Umbilical cord (tissue), 2 donors: ENCODE results near the gene HSPH1. TPM values are rescaled to one million over a fixed set of nuclear protein-coding genes. Genes with fewer than 3 reads are reported as not detected.
"Not testable (repeated sequence)": the region's sequence is repeated elsewhere in the genome, so short reads cannot be mapped to it uniquely, and the experiment has no call there.

ENCODE experiments used
- DNase-seq: peaks from one replicate; pipeline ENCODE4 v3.0.0-alpha.2; 2015; ENCODE audit warnings: low spot score
- total RNA-seq: library from RNA; depleted of rRNA; stranded (reverse); fragments of >200 nt; gene quantifications from one replicate; pipeline ENCODE4 v1.2.3, GENCODE V29; 2014; ENCODE audit warnings: low replicate concordance; ENCODE audit not compliant: insufficient read depth

Gene HSPH1
- total RNA-seq, 1 donor from 2014 or later, result 13.2 TPM

- no peak for DNase-seq
These were observed 30.2 kb downstream of the HSPH1 start for GRCh38 chr13:31131470-31131961.

GRCh38 chr13:31129419-31129818, 32.3 kb downstream of the HSPH1 start:
- DNase-seq, result no peak

- DNase-seq, result no peak
These were observed 37.5 kb downstream of the HSPH1 start for GRCh38 chr13:31124204-31124603.

GRCh38 chr13:31122544-31123260, 39.0 kb downstream of the HSPH1 start:
- no peak for DNase-seq

- DNase-seq, result no peak
These were observed 39.6 kb downstream of the HSPH1 start for GRCh38 chr13:31122143-31122542.

- DNase-seq, result peak; percentile 2
These were observed 40.1 kb downstream of the HSPH1 start for GRCh38 chr13:31121379-31122140.

GRCh38 chr13:31119966-31120700, 41.6 kb downstream of the HSPH1 start:
- no peak for DNase-seq

- DNase-seq, result no peak
These were observed 42.2 kb downstream of the HSPH1 start for GRCh38 chr13:31119526-31119925.

GRCh38 chr13:31116224-31116623, 45.5 kb downstream of the HSPH1 start:
- DNase-seq, result no peak

- no peak for DNase-seq
These were observed 46.1 kb downstream of the HSPH1 start for GRCh38 chr13:31115616-31116015.

- no peak for DNase-seq
These were observed 47.1 kb downstream of the HSPH1 start for GRCh38 chr13:31114641-31115040.

GRCh38 chr13:31111136-31111535, 50.6 kb downstream of the HSPH1 start:
- DNase-seq, result no peak

- no peak for DNase-seq
These were observed 51.1 kb downstream of the HSPH1 start for GRCh38 chr13:31110617-31111016.

- no peak for DNase-seq
These were observed 51.5 kb downstream of the HSPH1 start for GRCh38 chr13:31110169-31110568.

GRCh38 chr13:31107109-31107508, 54.6 kb downstream of the HSPH1 start:
- no peak for DNase-seq

- DNase-seq, result no peak
These were observed 55.8 kb downstream of the HSPH1 start for GRCh38 chr13:31105856-31106255.

GRCh38 chr13:31105020-31105795, 56.5 kb downstream of the HSPH1 start:
- no peak for DNase-seq

- DNase-seq, result no peak
These were observed 58.8 kb downstream of the HSPH1 start for GRCh38 chr13:31102905-31103304.

- no peak for DNase-seq
These were observed 60.1 kb downstream of the HSPH1 start for GRCh38 chr13:31101472-31102170.

- no peak for DNase-seq
These were observed 61.0 kb downstream of the HSPH1 start for GRCh38 chr13:31100721-31101120.

GRCh38 chr13:31097911-31098434, 63.7 kb downstream of the HSPH1 start:
- DNase-seq, result not testable (repeated sequence)
